ENCODE data around the gene TMBIM1.

GRCh38 chr2:218228366-218229090 lies 63.8 kb downstream of the TMBIM1 start:
- TF ChIP-seq EZH2 (IDR thresholded peaks at IDR 0.05; ENCODE audit: borderline replicate concordance, low read length) (no peak), CTCF (IDR thresholded peaks at IDR 0.05; ENCODE audit: low read length) (no peak)
